K562 (cell line): Measurements from ENCODE around the gene SMAP2. TPM values are rescaled to one million over a fixed set of nuclear protein-coding genes. Genes with fewer than 3 reads are reported as not detected.

Source experiments
- CREM ChIP-seq: IDR thresholded peaks from 2 replicates; pipeline ENCODE4 v1.6.1; 2014; ENCODE audit warnings: antibody characterized with exemption, low read depth
- ESRRB ChIP-seq: fragments of 250-450 bp; sonication (Bioruptor Pico); IDR thresholded peaks from 2 replicates; pipeline ENCODE4 v1.5.0; 2020; ENCODE audit warnings: mild to moderate bottlenecking, moderate library complexity, borderline replicate concordance
- GTF2E2 ChIP-seq: fragments of 200-800 bp; sonication (Bioruptor generic); IDR thresholded peaks from 2 replicates; pipeline ENCODE4 v1.6.1; 2016; ENCODE audit warnings: missing genetic modification characterization, missing compliant biosample characterization
- HNRNPUL1 ChIP-seq: fragments of 200-400 bp; formaldehyde crosslinking; IDR thresholded peaks from 2 replicates; pipeline ENCODE4 v1.6.1; 2017; ENCODE audit warnings: low read length
- KLF6 ChIP-seq: fragments of 250-450 bp; sonication (Bioruptor Pico); IDR thresholded peaks from 2 replicates; pipeline ENCODE4 v1.4.0; 2020; ENCODE audit warnings: mild to moderate bottlenecking, moderate library complexity, borderline replicate concordance
- MAZ ChIP-seq, 2 experiments: fragments of 450-650 bp in 1 of 2; sonication (generic) in 1 of 2; formaldehyde crosslinking; IDR thresholded peaks in 1 of 2; conservative IDR thresholded peaks in 1 of 2; 2 replicates each; pipeline versions ENCODE4 v1.4.0 to v1.5.0; 2020; ENCODE audit warnings: mild to moderate bottlenecking in 1 of 2, missing genetic modification reagents in 1 of 2
- MEF2A ChIP-seq: IDR thresholded peaks from 2 replicates; pipeline ENCODE4 v1.6.1; 2011; ENCODE audit warnings: low read depth, mild to moderate bottlenecking, low read length, moderate library complexity; ENCODE audit not compliant: control insufficient read depth
- MEF2D ChIP-seq: conservative IDR thresholded peaks from 2 replicates; pipeline ENCODE4 v1.6.1; 2016; ENCODE audit warnings: low read depth, missing genetic modification characterization, missing compliant biosample characterization
- NEUROD1 ChIP-seq: fragments of 150-350 bp; IDR thresholded peaks from 2 replicates; pipeline ENCODE4 v1.6.1; 2014; ENCODE audit warnings: borderline replicate concordance, low read length, low read depth; ENCODE audit not compliant: partially characterized antibody
- NR3C1 ChIP-seq: sonication (generic); formaldehyde crosslinking; IDR thresholded peaks from 2 replicates; pipeline ENCODE4 v1.8.1; 2022; ENCODE audit warnings: missing genetic modification reagents
- PML ChIP-seq: IDR thresholded peaks from 2 replicates; pipeline ENCODE4 v1.6.1; 2012; ENCODE audit warnings: low read length, inconsistent platforms
- PTBP1 ChIP-seq: fragments of 200-400 bp; formaldehyde crosslinking; IDR thresholded peaks from 2 replicates; pipeline ENCODE4 v1.6.1; 2017; ENCODE audit warnings: low read depth, low read length
- TEAD1 ChIP-seq, 2 experiments: fragments of 450-650 bp in 1 of 2; sonication (generic) in 1 of 2; formaldehyde crosslinking; IDR thresholded peaks; 2 replicates each; pipeline versions ENCODE4 v1.4.0 to v1.8.0; 2020 to 2022; ENCODE audit warnings: mild to moderate bottlenecking in 2 of 2, missing genetic modification reagents in 1 of 2
- TOE1 ChIP-seq, 2 experiments: fragments of 450-650 bp in 1 of 2; sonication (generic) in 1 of 2; formaldehyde crosslinking in 1 of 2; IDR thresholded peaks; 2 replicates each; pipeline versions ENCODE4 v1.7.1 to v1.8.0; 2016 to 2022; ENCODE audit warnings: borderline replicate concordance in 2 of 2, mild to moderate bottlenecking in 2 of 2, antibody characterized with exemption in 1 of 2, inconsistent platforms in 1 of 2, low read depth in 1 of 2, missing genetic modification reagents in 1 of 2, moderate library complexity in 1 of 2
- ZNF143 ChIP-seq: sonication (generic); formaldehyde crosslinking; IDR thresholded peaks from 2 replicates; pipeline ENCODE4 v1.9.0; 2022; ENCODE audit warnings: mild to moderate bottlenecking, missing genetic modification reagents
- ZNF23 ChIP-seq: fragments of 250-450 bp; sonication (Bioruptor Pico); IDR thresholded peaks from 2 replicates; pipeline ENCODE4 v1.4.0; 2020; ENCODE audit warnings: mild to moderate bottlenecking
- ZNF408 ChIP-seq: fragments of 250-450 bp; sonication (Bioruptor Pico); IDR thresholded peaks from 2 replicates; pipeline ENCODE4 v1.4.0; 2020; ENCODE audit warnings: low read depth, mild to moderate bottlenecking, moderate library complexity
- polyA plus RNA-seq, 8 experiments: library from polyadenylated mRNA; depleted of rRNA in 4 of 8; stranded (reverse) in 5 of 8; unstranded in 3 of 8; fragments of >200 nt; fragmentation: Nextera tagmentation in 2 of 8; fragmentation: Illumina TruSeq in 1 of 8; extraction: Ambion mirVana in 2 of 8; extraction: Trizol in 1 of 8; gene quantifications; 2 replicates each; pipeline versions ENCODE4 v1.2.1 to v1.2.3, GENCODE V29; 2011 to 2014; ENCODE audit warnings: inconsistent platforms in 1 of 8, missing spikeins in 1 of 8
- total RNA-seq, 7 experiments: library from RNA; depleted of rRNA in 6 of 7; stranded (reverse); fragments of >200 nt in 6 of 7; fragmentation: Illumina TruSeq in 2 of 7; extraction: Trizol in 2 of 7; gene quantifications; 2 replicates each; pipeline versions ENCODE4 v1.2.1 to v1.2.3, GENCODE V29; 2011 to 2021; ENCODE audit warnings: low replicate concordance in 1 of 7
- TF ChIP-seq, protein P1 (sequence below): fragments of 450-650 bp; IDR thresholded peaks from 2 replicates; pipeline ENCODE4 v1.7.0; 2016; ENCODE audit warnings: borderline replicate concordance
- TF ChIP-seq, protein P2 (sequence below), 2 experiments: fragments of 150-350 bp in 1 of 2; IDR thresholded peaks; 2 replicates each; pipeline ENCODE4 v1.6.1; 2012 to 2016; ENCODE audit warnings: low read depth in 2 of 2, low read length in 2 of 2, mild to moderate bottlenecking in 1 of 2, moderate library complexity in 1 of 2
- TF ChIP-seq, protein P3 (sequence below): sonication (generic); formaldehyde crosslinking; IDR thresholded peaks from 2 replicates; pipeline ENCODE4 v1.8.1; 2023; ENCODE audit warnings: mild to moderate bottlenecking, missing genetic modification reagents

The SMAP2 gene
- total and polyA plus RNA-seq, 9 of the 15 experiments (the other 6 are each of a cell fraction or from before 2014, with no cell fraction given) = 38.7 to 212 (median 94.1) TPM

DNA sequence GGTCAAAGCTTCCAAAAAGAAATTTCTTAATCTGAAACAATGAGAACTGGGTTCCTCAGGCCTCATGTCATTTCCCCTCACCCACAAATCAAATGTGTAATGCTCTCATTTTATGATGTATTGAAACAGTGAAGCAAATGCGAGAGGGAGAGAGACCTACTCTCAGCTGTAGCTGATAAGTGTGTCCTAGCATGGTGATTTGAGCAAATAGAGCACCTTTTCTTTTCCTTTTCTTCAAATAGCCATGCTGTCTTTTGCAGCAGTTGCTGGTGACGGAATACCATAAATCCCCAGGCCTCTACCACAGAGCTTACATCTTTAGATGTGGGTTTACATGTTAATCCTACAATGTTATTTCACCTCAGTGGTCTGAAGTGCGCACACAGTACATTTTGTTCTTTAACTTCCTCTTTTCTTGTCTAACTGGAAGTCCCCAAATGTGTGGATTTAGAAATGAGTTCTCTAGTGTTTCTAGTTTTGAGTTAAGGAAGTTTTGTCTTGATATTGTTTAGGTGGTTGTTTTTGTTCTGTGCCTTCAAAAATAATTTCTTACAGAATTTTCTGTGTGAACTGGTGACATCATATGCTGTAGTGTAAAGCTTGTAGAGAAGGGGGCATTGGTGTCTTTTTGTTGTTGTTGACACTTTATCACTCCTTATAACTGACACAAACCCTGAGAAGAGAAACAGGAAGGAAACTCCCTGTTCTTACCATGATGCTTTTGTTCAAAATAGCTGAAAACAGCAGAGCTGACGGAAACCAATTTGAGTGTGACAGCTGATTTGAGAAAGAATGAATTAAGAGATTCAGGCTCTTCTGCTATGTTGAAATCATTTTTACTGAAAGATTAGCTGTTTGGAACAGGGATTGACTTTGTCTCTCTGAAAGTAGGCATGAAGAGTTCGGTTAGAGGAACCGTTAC lies 12.2 kb downstream of the SMAP2 start (continued):
- TF ChIP-seq PML (no peak; the same call in 1 of the 2 replicates), MAZ (CRISPR knock-in tag; conservative IDR thresholded peaks at IDR 0.05 in 1 of 2, IDR thresholded peaks at IDR 0.05 in 1 of 2) (no peak), MEF2A (no peak), CREM (no peak), ZNF143 (no peak), TEAD1 (CRISPR knock-in tag; IDR thresholded peaks at IDR 0.05) (0 out of 4 replicates have a peak, but pooled peaks of 1 of the 2 experiments have one; percentile 4), ESRRB (CRISPR knock-in tag) (no peak), TOE1 (IDR thresholded peaks at IDR 0.05; ENCODE audit: borderline replicate concordance) (no peak), TOE1 (CRISPR knock-in tag; IDR thresholded peaks at IDR 0.05; ENCODE audit: borderline replicate concordance, low read depth) (no peak), PTBP1 (no peak), KLF6 (CRISPR knock-in tag) (no peak), ZNF23 (CRISPR knock-in tag) (no peak), GTF2E2 (tag) (0 out of 2 replicates have a peak, but pooled peaks have one; percentile 53), NEUROD1 (no peak), NR3C1 (CRISPR knock-in tag) (no peak), ZNF408 (CRISPR knock-in tag) (no peak), MEF2D (tag) (0 out of 2 replicates have a peak, but pooled peaks have one; percentile 13), HNRNPUL1 (no peak)
- TF ChIP-seq, protein P1, sequence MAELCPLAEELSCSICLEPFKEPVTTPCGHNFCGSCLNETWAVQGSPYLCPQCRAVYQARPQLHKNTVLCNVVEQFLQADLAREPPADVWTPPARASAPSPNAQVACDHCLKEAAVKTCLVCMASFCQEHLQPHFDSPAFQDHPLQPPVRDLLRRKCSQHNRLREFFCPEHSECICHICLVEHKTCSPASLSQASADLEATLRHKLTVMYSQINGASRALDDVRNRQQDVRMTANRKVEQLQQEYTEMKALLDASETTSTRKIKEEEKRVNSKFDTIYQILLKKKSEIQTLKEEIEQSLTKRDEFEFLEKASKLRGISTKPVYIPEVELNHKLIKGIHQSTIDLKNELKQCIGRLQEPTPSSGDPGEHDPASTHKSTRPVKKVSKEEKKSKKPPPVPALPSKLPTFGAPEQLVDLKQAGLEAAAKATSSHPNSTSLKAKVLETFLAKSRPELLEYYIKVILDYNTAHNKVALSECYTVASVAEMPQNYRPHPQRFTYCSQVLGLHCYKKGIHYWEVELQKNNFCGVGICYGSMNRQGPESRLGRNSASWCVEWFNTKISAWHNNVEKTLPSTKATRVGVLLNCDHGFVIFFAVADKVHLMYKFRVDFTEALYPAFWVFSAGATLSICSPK = no peak
- TF ChIP-seq, protein P2, sequence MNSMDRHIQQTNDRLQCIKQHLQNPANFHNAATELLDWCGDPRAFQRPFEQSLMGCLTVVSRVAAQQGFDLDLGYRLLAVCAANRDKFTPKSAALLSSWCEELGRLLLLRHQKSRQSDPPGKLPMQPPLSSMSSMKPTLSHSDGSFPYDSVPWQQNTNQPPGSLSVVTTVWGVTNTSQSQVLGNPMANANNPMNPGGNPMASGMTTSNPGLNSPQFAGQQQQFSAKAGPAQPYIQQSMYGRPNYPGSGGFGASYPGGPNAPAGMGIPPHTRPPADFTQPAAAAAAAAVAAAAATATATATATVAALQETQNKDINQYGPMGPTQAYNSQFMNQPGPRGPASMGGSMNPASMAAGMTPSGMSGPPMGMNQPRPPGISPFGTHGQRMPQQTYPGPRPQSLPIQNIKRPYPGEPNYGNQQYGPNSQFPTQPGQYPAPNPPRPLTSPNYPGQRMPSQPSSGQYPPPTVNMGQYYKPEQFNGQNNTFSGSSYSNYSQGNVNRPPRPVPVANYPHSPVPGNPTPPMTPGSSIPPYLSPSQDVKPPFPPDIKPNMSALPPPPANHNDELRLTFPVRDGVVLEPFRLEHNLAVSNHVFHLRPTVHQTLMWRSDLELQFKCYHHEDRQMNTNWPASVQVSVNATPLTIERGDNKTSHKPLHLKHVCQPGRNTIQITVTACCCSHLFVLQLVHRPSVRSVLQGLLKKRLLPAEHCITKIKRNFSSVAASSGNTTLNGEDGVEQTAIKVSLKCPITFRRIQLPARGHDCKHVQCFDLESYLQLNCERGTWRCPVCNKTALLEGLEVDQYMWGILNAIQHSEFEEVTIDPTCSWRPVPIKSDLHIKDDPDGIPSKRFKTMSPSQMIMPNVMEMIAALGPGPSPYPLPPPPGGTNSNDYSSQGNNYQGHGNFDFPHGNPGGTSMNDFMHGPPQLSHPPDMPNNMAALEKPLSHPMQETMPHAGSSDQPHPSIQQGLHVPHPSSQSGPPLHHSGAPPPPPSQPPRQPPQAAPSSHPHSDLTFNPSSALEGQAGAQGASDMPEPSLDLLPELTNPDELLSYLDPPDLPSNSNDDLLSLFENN (IDR thresholded peaks at IDR 0.05; ENCODE audit: low read depth in 2 of 2, low read length in 2 of 2) = no peak
- TF ChIP-seq, protein P3, sequence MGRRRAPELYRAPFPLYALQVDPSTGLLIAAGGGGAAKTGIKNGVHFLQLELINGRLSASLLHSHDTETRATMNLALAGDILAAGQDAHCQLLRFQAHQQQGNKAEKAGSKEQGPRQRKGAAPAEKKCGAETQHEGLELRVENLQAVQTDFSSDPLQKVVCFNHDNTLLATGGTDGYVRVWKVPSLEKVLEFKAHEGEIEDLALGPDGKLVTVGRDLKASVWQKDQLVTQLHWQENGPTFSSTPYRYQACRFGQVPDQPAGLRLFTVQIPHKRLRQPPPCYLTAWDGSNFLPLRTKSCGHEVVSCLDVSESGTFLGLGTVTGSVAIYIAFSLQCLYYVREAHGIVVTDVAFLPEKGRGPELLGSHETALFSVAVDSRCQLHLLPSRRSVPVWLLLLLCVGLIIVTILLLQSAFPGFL = no peak
